GM12878 (cell line): Measurements from ENCODE around the gene SATB1.

ENCODE experiments used
- BRCA1 ChIP-seq: IDR thresholded peaks from 2 replicates; pipeline ENCODE4 v1.6.1; 2011; ENCODE audit warnings: low read depth, low read length, improper control_type of control experiment
- ESRRA ChIP-seq: IDR thresholded peaks from 2 replicates; pipeline ENCODE4 v1.6.1; 2012; ENCODE audit warnings: mild to moderate bottlenecking, low read length, improper control_type of control experiment
- EZH2 ChIP-seq: IDR thresholded peaks from 2 replicates; pipeline ENCODE4 v1.6.1; 2012; ENCODE audit warnings: low read depth, mild to moderate bottlenecking, control low read depth, inconsistent platforms, low read length, borderline replicate concordance; ENCODE audit not compliant: control insufficient read depth
- NFXL1 ChIP-seq: fragments of 450-650 bp; IDR thresholded peaks from 2 replicates; pipeline ENCODE4 v1.6.1; 2017; ENCODE audit warnings: antibody characterized with exemption, mild to moderate bottlenecking, borderline replicate concordance
- NRF1 ChIP-seq: conservative IDR thresholded peaks from 2 replicates; pipeline ENCODE4 v1.6.1; 2011; ENCODE audit warnings: mild to moderate bottlenecking, low read depth, low read length, improper control_type of control experiment
- POLR2A ChIP-seq: IDR thresholded peaks from 2 replicates; pipeline ENCODE4 v1.6.1; 2011; ENCODE audit warnings: low read depth, mild to moderate bottlenecking, low read length
- PRDM15 ChIP-seq: fragments of 450-650 bp; formaldehyde crosslinking; IDR thresholded peaks from 2 replicates; pipeline ENCODE4 v1.4.0; 2020; ENCODE audit warnings: mild to moderate bottlenecking, moderate library complexity
- RAD21 ChIP-seq: IDR thresholded peaks from 2 replicates; pipeline ENCODE4 v1.6.1; 2011; ENCODE audit warnings: mild to moderate bottlenecking, low read depth, low read length, moderate library complexity; ENCODE audit not compliant: insufficient read depth
- TCF12 ChIP-seq: IDR thresholded peaks from 2 replicates; pipeline ENCODE4 v1.6.1; 2011; ENCODE audit warnings: low read depth, mild to moderate bottlenecking, low read length
- ZNF384 ChIP-seq: IDR thresholded peaks from 2 replicates; pipeline ENCODE4 v1.6.1; 2012; ENCODE audit warnings: low read depth, mild to moderate bottlenecking, low read length, improper control_type of control experiment, borderline replicate concordance
- TF ChIP-seq, protein P1 (sequence below), 3 experiments: IDR thresholded peaks in 2 of 3; conservative IDR thresholded peaks in 1 of 3; 2 replicates each; pipeline ENCODE4 v1.5.1; 2011; ENCODE audit warnings: low read depth in 3 of 3, low read length in 3 of 3, mild to moderate bottlenecking in 3 of 3, control low read depth in 2 of 3, moderate library complexity in 2 of 3, inconsistent platforms in 1 of 3, mixed read lengths in 1 of 3; ENCODE audit not compliant: control insufficient read depth in 2 of 3, insufficient read depth in 1 of 3; ENCODE audit errors: extremely low read depth in 1 of 3
- TF ChIP-seq, protein P2 (sequence below): fragments of 450-650 bp; IDR thresholded peaks from 2 replicates; pipeline ENCODE4 v1.6.1; 2016; ENCODE audit warnings: mild to moderate bottlenecking

- TF ChIP-seq NFXL1 (no peak), POLR2A (no peak), TCF12 (no peak), NRF1 (no peak), ESRRA (no peak), PRDM15 (CRISPR knock-in tag) (no peak), BRCA1 (no peak), ZNF384 (no peak), RAD21 (no peak), EZH2 (no peak)
- TF ChIP-seq, protein P1, sequence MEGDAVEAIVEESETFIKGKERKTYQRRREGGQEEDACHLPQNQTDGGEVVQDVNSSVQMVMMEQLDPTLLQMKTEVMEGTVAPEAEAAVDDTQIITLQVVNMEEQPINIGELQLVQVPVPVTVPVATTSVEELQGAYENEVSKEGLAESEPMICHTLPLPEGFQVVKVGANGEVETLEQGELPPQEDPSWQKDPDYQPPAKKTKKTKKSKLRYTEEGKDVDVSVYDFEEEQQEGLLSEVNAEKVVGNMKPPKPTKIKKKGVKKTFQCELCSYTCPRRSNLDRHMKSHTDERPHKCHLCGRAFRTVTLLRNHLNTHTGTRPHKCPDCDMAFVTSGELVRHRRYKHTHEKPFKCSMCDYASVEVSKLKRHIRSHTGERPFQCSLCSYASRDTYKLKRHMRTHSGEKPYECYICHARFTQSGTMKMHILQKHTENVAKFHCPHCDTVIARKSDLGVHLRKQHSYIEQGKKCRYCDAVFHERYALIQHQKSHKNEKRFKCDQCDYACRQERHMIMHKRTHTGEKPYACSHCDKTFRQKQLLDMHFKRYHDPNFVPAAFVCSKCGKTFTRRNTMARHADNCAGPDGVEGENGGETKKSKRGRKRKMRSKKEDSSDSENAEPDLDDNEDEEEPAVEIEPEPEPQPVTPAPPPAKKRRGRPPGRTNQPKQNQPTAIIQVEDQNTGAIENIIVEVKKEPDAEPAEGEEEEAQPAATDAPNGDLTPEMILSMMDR (IDR thresholded peaks at IDR 0.05 in 2 of 3, conservative IDR thresholded peaks at IDR 0.05 in 1 of 3; ENCODE audit: control insufficient read depth in 2 of 3, extremely low read depth in 1 of 3, insufficient read depth in 1 of 3, low read depth in 3 of 3, low read length in 3 of 3): no peak
- TF ChIP-seq, protein P2, sequence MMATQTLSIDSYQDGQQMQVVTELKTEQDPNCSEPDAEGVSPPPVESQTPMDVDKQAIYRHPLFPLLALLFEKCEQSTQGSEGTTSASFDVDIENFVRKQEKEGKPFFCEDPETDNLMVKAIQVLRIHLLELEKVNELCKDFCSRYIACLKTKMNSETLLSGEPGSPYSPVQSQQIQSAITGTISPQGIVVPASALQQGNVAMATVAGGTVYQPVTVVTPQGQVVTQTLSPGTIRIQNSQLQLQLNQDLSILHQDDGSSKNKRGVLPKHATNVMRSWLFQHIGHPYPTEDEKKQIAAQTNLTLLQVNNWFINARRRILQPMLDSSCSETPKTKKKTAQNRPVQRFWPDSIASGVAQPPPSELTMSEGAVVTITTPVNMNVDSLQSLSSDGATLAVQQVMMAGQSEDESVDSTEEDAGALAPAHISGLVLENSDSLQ: no peak
These were observed 2.2 kb downstream of the SATB1 start for GRCh38 chr3:18422972-18423371.
